ENCODE results near the gene DGKD. TPM values are rescaled to one million over a fixed set of nuclear protein-coding genes. Genes with fewer than 3 reads are reported as not detected.

The DGKD gene
- total and polyA plus RNA-seq, 10 of the 15 experiments (the other 5 are each of a cell fraction or from before 2014, with no cell fraction given) = 2.7 to 81.9 (median 27.0) TPM

DNA sequence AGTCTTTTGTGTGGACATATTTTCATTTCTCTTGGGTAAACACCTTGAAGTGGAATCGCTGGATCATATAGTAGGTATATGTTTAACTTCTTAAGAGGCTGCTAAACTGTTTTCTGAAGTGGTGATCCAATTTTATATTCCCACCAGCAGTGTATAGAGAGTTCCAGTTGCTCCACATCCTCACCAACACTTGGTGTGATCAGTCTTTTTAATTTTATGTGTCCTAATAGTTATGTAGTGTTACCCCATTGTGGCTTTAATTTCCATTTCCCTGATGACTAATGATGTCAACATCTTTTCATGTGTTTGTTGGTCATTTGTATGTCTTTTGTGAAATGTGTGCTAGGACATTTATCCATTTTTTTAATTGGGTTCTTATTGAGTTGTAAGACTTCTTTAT, 56.9 kb downstream of the DGKD start:
- in situ Hi-C loops (cut with MboI) (no loop called here), intact Hi-C loops (cut with micrococcal nuclease; ENCODE audit: unreplicated experiment) (no loop called here)
- RAD21 ChIA-PET (ENCODE audit: unreplicated experiment) = no interaction called here
- TF ChIP-seq, protein P1, sequence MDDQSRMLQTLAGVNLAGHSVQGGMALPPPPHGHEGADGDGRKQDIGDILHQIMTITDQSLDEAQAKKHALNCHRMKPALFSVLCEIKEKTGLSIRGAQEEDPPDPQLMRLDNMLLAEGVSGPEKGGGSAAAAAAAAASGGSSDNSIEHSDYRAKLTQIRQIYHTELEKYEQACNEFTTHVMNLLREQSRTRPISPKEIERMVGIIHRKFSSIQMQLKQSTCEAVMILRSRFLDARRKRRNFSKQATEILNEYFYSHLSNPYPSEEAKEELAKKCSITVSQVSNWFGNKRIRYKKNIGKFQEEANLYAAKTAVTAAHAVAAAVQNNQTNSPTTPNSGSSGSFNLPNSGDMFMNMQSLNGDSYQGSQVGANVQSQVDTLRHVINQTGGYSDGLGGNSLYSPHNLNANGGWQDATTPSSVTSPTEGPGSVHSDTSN (IDR thresholded peaks at IDR 0.05; ENCODE audit: insufficient replicate concordance, low read depth, low read length) = no peak
- TF ChIP-seq HDAC2 (IDR thresholded peaks at IDR 0.05) (no peak), ZNF217 (IDR thresholded peaks at IDR 0.05) (no peak), SIN3A (IDR thresholded peaks at IDR 0.05; ENCODE audit: low read depth, low read length) (no peak), FOS (IDR thresholded peaks at IDR 0.05; ENCODE audit: borderline replicate concordance, extremely low read depth, insufficient read length) (no peak), CBX3 (IDR thresholded peaks at IDR 0.05; ENCODE audit: borderline replicate concordance, low read depth) (no peak), CREM (IDR thresholded peaks at IDR 0.05; ENCODE audit: low read depth) (no peak)
- TF ChIP-seq, protein P2, sequence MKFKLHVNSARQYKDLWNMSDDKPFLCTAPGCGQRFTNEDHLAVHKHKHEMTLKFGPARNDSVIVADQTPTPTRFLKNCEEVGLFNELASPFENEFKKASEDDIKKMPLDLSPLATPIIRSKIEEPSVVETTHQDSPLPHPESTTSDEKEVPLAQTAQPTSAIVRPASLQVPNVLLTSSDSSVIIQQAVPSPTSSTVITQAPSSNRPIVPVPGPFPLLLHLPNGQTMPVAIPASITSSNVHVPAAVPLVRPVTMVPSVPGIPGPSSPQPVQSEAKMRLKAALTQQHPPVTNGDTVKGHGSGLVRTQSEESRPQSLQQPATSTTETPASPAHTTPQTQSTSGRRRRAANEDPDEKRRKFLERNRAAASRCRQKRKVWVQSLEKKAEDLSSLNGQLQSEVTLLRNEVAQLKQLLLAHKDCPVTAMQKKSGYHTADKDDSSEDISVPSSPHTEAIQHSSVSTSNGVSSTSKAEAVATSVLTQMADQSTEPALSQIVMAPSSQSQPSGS (IDR thresholded peaks at IDR 0.05; ENCODE audit: low read length) = no peak
- DNase-seq (ENCODE audit: low read depth, low spot score) (no peak), FAIRE-seq (no peak), ATAC-seq (no peak)
- Histone ChIP-seq H2AFZ (ENCODE audit: control insufficient read depth, low read depth, low read length) (no peak overlapping the region), H3K4me1 (ENCODE audit: control insufficient read depth, insufficient read depth, low read length) (peaks cover 8% of the 10 kb centered on the region), H4K20me1 (ENCODE audit: control insufficient read depth, insufficient read depth) (no peaks in the 10 kb centered on the region), H3K27me3 (replicated peaks in 1 of 2; ENCODE audit: control insufficient read depth in 2 of 2, insufficient read depth in 2 of 2, low read length in 1 of 2) (no peaks in the 10 kb centered on the region), H3K27ac (ENCODE audit: control insufficient read depth, insufficient read depth) (no peak overlapping the region), H3K9me3 (replicated peaks; ENCODE audit: control insufficient read depth, insufficient read depth, low read length) (peaks cover 6% of the 10 kb centered on the region), H3K79me2 (ENCODE audit: control insufficient read depth, insufficient read depth, low read length) (peaks cover 2% of the 10 kb centered on the region), H3K4me3 (no peak overlapping the region), H3K9ac (ENCODE audit: control insufficient read depth, insufficient read depth, low read length) (no peak overlapping the region), H3K36me3 (ENCODE audit: control insufficient read depth in 2 of 2, insufficient read depth in 2 of 2, low read length in 1 of 2) (peaks cover 1 to 9% of the 10 kb centered on the region in 2 experiments; a peak in 3 of 4 replicates), H3K4me2 (ENCODE audit: control insufficient read depth, insufficient read depth) (no peak overlapping the region)
- POLR2A ChIA-PET = interaction anchor here (1.7 kb wide), 1 partner anchor 8 kb away, joined by 7 read pairs; no protein-coding TSS in a partner anchor
- CTCF ChIA-PET = no interaction called here
- no TSS peak for BruUV-seq (replicated peaks)
- 100% methylated on average over 1 of the region's 1 CpG for WGBS (ENCODE audit: insufficient coverage, insufficient replicate concordance, low lambda C conversion rate, missing lambda C conversion rate)
- SMC1A ChIA-PET (ENCODE audit: uncharacterized antibody, unreplicated experiment) = no interaction called here
